ENCODE data around the gene PRKG1. TPM values are rescaled to one million over a fixed set of nuclear protein-coding genes. Genes with fewer than 3 reads are reported as not detected.

PRKG1 gene
- total RNA-seq, 2 donors from 2014 or later = 1.3 to 2.7 TPM

DNA sequence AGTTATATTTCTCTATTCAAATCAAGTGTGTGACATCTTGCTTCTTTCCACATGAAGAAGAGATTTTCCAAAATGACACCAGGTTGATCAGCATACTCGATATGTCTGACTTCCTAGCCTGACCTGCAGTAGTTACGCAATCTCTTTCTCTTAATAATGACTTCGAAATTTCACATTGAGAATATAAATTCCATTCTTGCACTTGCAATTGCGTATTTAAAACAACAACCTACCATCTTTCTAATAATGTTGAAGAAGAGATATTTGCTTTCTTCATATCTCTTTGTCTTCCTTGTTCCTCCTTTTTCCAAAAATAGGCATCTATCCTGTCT, 348.8 kb downstream of the PRKG1 start:
- TF ChIP-seq CTCF (conservative IDR thresholded peaks at IDR 0.05) = no peak
- Histone ChIP-seq H3K4me3 (ENCODE audit: low read length) (no peak overlapping the region), H3K4me1 (ENCODE audit: control insufficient read depth, insufficient read depth, low read length) (no peaks in the 10 kb centered on the region), H3K36me3 (ENCODE audit: control insufficient read depth, insufficient read depth, low read length) (no peaks in the 10 kb centered on the region), H3K9ac (ENCODE audit: extremely low read depth, low read length, poor library complexity, severe bottlenecking) (no peak overlapping the region), H3K9me3 (ENCODE audit: control insufficient read depth, low read length) (no peaks in the 10 kb centered on the region), H3K27ac (ENCODE audit: low read depth, low read length) (no peak overlapping the region), H3K27me3 (ENCODE audit: control insufficient read depth, insufficient read depth, low read length, poor library complexity, severe bottlenecking) (no peaks in the 10 kb centered on the region)
- H3K9me3 Mint-ChIP-seq = no peaks in the 10 kb centered on the region
- H3K36me3 Mint-ChIP-seq (ENCODE audit: low read depth) = no peaks in the 10 kb centered on the region
- DNase-seq = no peak
- peaks cover 4% of the 10 kb centered on the region for H3K4me1 Mint-ChIP-seq
- H3K27ac Mint-ChIP-seq = no peak overlapping the region
- H3K27me3 Mint-ChIP-seq (ENCODE audit: insufficient read depth) = no peaks in the 10 kb centered on the region
- 77 to 86% methylated on average over 4 of the region's 4 CpGs for WGBS, 2 experiments (ENCODE audit: insufficient coverage in 1 of 2, insufficient read length in 1 of 2)
- no peak overlapping the region for H3K4me3 Mint-ChIP-seq

- H3K27ac Mint-ChIP-seq = no peak overlapping the region
- Histone ChIP-seq H3K4me3 (ENCODE audit: low read length) (no peak overlapping the region), H3K36me3 (ENCODE audit: control insufficient read depth, insufficient read depth, low read length) (no peaks in the 10 kb centered on the region), H3K9me3 (ENCODE audit: control insufficient read depth, low read length) (no peaks in the 10 kb centered on the region), H3K27me3 (ENCODE audit: control insufficient read depth, insufficient read depth, low read length, poor library complexity, severe bottlenecking) (no peaks in the 10 kb centered on the region), H3K4me1 (ENCODE audit: control insufficient read depth, insufficient read depth, low read length) (no peaks in the 10 kb centered on the region), H3K27ac (ENCODE audit: low read depth, low read length) (no peak overlapping the region), H3K9ac (ENCODE audit: extremely low read depth, low read length, poor library complexity, severe bottlenecking) (no peak overlapping the region)
- no peaks in the 10 kb centered on the region for H3K27me3 Mint-ChIP-seq (ENCODE audit: insufficient read depth)
- H3K4me1 Mint-ChIP-seq = peaks cover 4% of the 10 kb centered on the region
- DNase-seq = no peak
- TF ChIP-seq CTCF (conservative IDR thresholded peaks at IDR 0.05) = no peak
- no peak overlapping the region for H3K4me3 Mint-ChIP-seq
- no peaks in the 10 kb centered on the region for H3K9me3 Mint-ChIP-seq
- H3K36me3 Mint-ChIP-seq (ENCODE audit: low read depth) = no peaks in the 10 kb centered on the region
- 85 to 86% methylated on average over 2 to 3 of the region's 3 CpGs for WGBS, 2 experiments (ENCODE audit: insufficient coverage in 1 of 2, insufficient read length in 1 of 2)
These were observed 351.1 kb downstream of the PRKG1 start for GRCh38 chr10:51425431-51425830.

- DNase-seq = no peak
- 92 to 100% methylated on average over 2 of the region's 2 CpGs for WGBS, 2 experiments (ENCODE audit: insufficient coverage in 1 of 2, insufficient read length in 1 of 2)
- Histone ChIP-seq H3K27ac (ENCODE audit: low read depth, low read length) (no peak overlapping the region), H3K9ac (ENCODE audit: extremely low read depth, low read length, poor library complexity, severe bottlenecking) (no peak overlapping the region), H3K4me3 (ENCODE audit: low read length) (no peak overlapping the region), H3K27me3 (ENCODE audit: control insufficient read depth, insufficient read depth, low read length, poor library complexity, severe bottlenecking) (no peaks in the 10 kb centered on the region), H3K36me3 (ENCODE audit: control insufficient read depth, insufficient read depth, low read length) (no peaks in the 10 kb centered on the region), H3K4me1 (ENCODE audit: control insufficient read depth, insufficient read depth, low read length) (no peaks in the 10 kb centered on the region), H3K9me3 (ENCODE audit: control insufficient read depth, low read length) (no peaks in the 10 kb centered on the region)
- Mint-ChIP-seq H3K9me3 (no peaks in the 10 kb centered on the region), H3K4me1 (peaks cover 4% of the 10 kb centered on the region), H3K27ac (no peak overlapping the region), H3K4me3 (no peak overlapping the region), H3K36me3 (ENCODE audit: low read depth) (no peaks in the 10 kb centered on the region), H3K27me3 (ENCODE audit: insufficient read depth) (no peaks in the 10 kb centered on the region)
- TF ChIP-seq CTCF (conservative IDR thresholded peaks at IDR 0.05) = no peak
These were observed 353.5 kb downstream of the PRKG1 start for GRCh38 chr10:51427758-51428157.
